Natural killer cell (primary cell): Measurements from ENCODE around the gene FRMD4A. TPM values are rescaled to one million over a fixed set of nuclear protein-coding genes. Genes with fewer than 3 reads are reported as not detected.

Experiments used
- ATAC-seq, 3 donors: fragments of 150-1000 bp in 2 of 3; fragments of 200-7000 bp in 1 of 3; cut with Tn5 transposase; 1 replicate in 1 of 3; 2 replicates in 2 of 3; pipeline ENCODE4 v1.10.0; 2021; ENCODE audit warnings: mild to moderate bottlenecking in 2 of 3, moderate library complexity in 2 of 3
- DNase-seq, 2 donors: peaks; one replicate each; pipeline versions ENCODE4 v3.0.0 to v3.0.0-alpha.2; 2013 to 2021; ENCODE audit warnings: mixed read lengths in 1 of 2
- H3K27ac ChIP-seq: one replicate; pipeline ENCODE4 v1.5.1; 2013; ENCODE audit warnings: mild to moderate bottlenecking, low read length
- H3K27me3 ChIP-seq: one replicate; pipeline ENCODE4 v1.6.1; 2013; ENCODE audit warnings: low read length; ENCODE audit not compliant: control insufficient read depth, insufficient read depth
- H3K36me3 ChIP-seq: one replicate; pipeline ENCODE4 v1.6.1; 2013; ENCODE audit warnings: low read length; ENCODE audit not compliant: control insufficient read depth, insufficient read depth
- H3K4me1 ChIP-seq: one replicate; pipeline ENCODE4 v1.6.1; 2013; ENCODE audit warnings: low read length; ENCODE audit not compliant: control insufficient read depth, insufficient read depth
- H3K4me3 ChIP-seq: one replicate; pipeline ENCODE4 v1.5.1; 2013; ENCODE audit warnings: low read length
- H3K9me3 ChIP-seq: one replicate; pipeline ENCODE4 v1.6.1; 2013; ENCODE audit warnings: low read length; ENCODE audit not compliant: control insufficient read depth, insufficient read depth
- H3K27ac Mint-ChIP-seq, 2 donors: one replicate each; pipeline ENCODE4 v1.8.0; 2022; ENCODE audit warnings: mild to moderate bottlenecking in 2 of 2, mixed read lengths in 2 of 2, moderate library complexity in 1 of 2
- H3K27me3 Mint-ChIP-seq, 2 donors: one replicate each; pipeline ENCODE4 v1.8.0; 2022; ENCODE audit warnings: low read depth in 2 of 2, mixed read lengths in 2 of 2
- H3K36me3 Mint-ChIP-seq: one replicate; pipeline ENCODE4 v1.8.0; 2022; ENCODE audit warnings: mixed read lengths
- H3K4me1 Mint-ChIP-seq, 2 donors: one replicate each; pipeline ENCODE4 v1.8.0; 2022; ENCODE audit warnings: mixed read lengths in 2 of 2
- H3K4me3 Mint-ChIP-seq: one replicate; pipeline ENCODE4 v1.8.0; 2022; ENCODE audit warnings: mild to moderate bottlenecking, moderate library complexity, mixed read lengths
- H3K9me3 Mint-ChIP-seq, 2 donors: one replicate each; pipeline ENCODE4 v1.8.0; 2022; ENCODE audit warnings: mixed read lengths in 2 of 2
- WGBS: methylation state at CpG from one replicate; pipeline ENCODE4 v1.1.7; 2013; ENCODE audit warnings: missing lambda C conversion rate; ENCODE audit not compliant: insufficient coverage; 5-methylcytosine and 5-hydroxymethylcytosine counted together
- intact Hi-C: fragments of 100-400 bp; cut with micrococcal nuclease; formaldehyde crosslinking; loops from one replicate; pipeline ENCODE4 v1.14.2; 2022
- total RNA-seq, 4 donors: library from RNA; stranded (reverse); fragments of 120-200 nt in 1 of 4; gene quantifications; one replicate each; pipeline versions ENCODE4 v1.2.3 to v1.2.4, GENCODE V29; 2013 to 2022
- TF ChIP-seq, protein P1 (sequence below): fragments of 200-600 bp; IDR thresholded peaks from one replicate; pipeline ENCODE4 v1.8.0; 2022; ENCODE audit warnings: antibody characterized with exemption

FRMD4A gene
- total RNA-seq, 3 donors from 2014 or later (not counting 1 experiment from before 2014, with no cell fraction given) = 0.36 to 0.38 TPM; not detected in 1

- H3K4me1 ChIP-seq = no peaks in the 10 kb centered on the region
- DNase-seq = no peak
- Mint-ChIP-seq H3K27me3 (peaks cover 15 to 34% of the 10 kb centered on the region in 2 donors), H3K4me1 (no peaks in the 10 kb centered on the region), H3K27ac (no peak overlapping the region), H3K36me3 (no peaks in the 10 kb centered on the region), H3K4me3 (no peak overlapping the region), H3K9me3 (no peaks in the 10 kb centered on the region)
- ATAC-seq = no peak
- TF ChIP-seq, protein P1, sequence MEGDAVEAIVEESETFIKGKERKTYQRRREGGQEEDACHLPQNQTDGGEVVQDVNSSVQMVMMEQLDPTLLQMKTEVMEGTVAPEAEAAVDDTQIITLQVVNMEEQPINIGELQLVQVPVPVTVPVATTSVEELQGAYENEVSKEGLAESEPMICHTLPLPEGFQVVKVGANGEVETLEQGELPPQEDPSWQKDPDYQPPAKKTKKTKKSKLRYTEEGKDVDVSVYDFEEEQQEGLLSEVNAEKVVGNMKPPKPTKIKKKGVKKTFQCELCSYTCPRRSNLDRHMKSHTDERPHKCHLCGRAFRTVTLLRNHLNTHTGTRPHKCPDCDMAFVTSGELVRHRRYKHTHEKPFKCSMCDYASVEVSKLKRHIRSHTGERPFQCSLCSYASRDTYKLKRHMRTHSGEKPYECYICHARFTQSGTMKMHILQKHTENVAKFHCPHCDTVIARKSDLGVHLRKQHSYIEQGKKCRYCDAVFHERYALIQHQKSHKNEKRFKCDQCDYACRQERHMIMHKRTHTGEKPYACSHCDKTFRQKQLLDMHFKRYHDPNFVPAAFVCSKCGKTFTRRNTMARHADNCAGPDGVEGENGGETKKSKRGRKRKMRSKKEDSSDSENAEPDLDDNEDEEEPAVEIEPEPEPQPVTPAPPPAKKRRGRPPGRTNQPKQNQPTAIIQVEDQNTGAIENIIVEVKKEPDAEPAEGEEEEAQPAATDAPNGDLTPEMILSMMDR = no peak
- H3K27ac ChIP-seq = no peak overlapping the region
- intact Hi-C loops = no loop called here
- no peak overlapping the region for H3K4me3 ChIP-seq
- WGBS = 100% methylated on average over 1 of the region's 1 CpG
- H3K9me3 ChIP-seq = no peaks in the 10 kb centered on the region
- no peaks in the 10 kb centered on the region for H3K27me3 ChIP-seq
- H3K36me3 ChIP-seq = no peaks in the 10 kb centered on the region
Measured at GRCh38 chr10:14160299-14160698, 170.4 kb downstream of the FRMD4A start.

DNA sequence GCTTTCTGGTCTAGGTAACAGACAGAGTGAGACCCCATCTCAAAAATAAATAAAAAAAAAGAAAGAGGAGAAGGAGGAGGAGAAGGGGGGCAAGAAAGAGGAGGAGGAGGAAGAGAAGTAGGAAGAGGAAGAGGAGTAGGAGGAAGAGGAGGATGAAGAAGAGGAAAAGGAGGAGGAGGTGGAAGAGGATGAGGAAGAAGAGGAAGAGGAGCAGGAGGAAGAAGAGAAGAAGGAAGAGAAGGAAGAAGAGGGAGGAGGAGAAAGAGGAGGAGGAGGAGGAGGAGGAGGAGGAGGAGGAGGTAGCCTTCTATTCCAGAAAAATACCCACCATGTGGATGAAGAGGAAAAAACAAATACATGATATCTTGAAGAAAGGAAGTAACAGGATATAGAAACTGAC, 172.1 kb downstream of the FRMD4A start:
- H3K27me3 ChIP-seq = no peaks in the 10 kb centered on the region
- H3K9me3 Mint-ChIP-seq = no peaks in the 10 kb centered on the region
- no peaks in the 10 kb centered on the region for H3K4me1 ChIP-seq
- H3K36me3 ChIP-seq = no peaks in the 10 kb centered on the region
- TF ChIP-seq, protein P1 = no peak
- no peak overlapping the region for H3K4me3 Mint-ChIP-seq
- H3K27ac ChIP-seq = no peak overlapping the region
- no peak overlapping the region for H3K4me3 ChIP-seq
- DNase-seq (no peak), ATAC-seq (no peak)
- no peaks in the 10 kb centered on the region for H3K4me1 Mint-ChIP-seq
- H3K27me3 Mint-ChIP-seq = peaks cover 17 to 34% of the 10 kb centered on the region in 2 donors
- H3K36me3 Mint-ChIP-seq = no peaks in the 10 kb centered on the region
- H3K9me3 ChIP-seq = no peaks in the 10 kb centered on the region
- no peak overlapping the region for H3K27ac Mint-ChIP-seq
- intact Hi-C loops = no loop called here

DNA sequence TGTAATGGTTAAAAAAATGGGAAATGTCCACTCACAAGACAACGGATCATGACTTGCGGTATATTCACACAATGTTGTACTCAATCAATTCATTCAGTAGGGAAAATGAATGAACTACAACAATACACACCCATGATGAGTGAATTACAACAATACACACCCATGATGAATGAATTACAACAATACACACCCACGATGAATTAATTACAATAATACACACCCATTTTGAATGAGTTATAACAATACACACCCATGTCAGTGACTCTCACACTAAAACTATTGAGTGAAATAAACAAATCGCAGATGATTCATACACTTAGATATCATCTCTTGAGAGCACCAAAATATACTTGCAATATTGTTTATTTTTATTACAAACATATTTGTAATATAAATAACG, 174.6 kb downstream of the FRMD4A start:
- Histone ChIP-seq H3K9me3 (no peaks in the 10 kb centered on the region), H3K4me1 (no peaks in the 10 kb centered on the region), H3K27me3 (no peaks in the 10 kb centered on the region), H3K27ac (no peak overlapping the region), H3K36me3 (no peaks in the 10 kb centered on the region), H3K4me3 (no peak overlapping the region)
- H3K4me1 Mint-ChIP-seq = no peaks in the 10 kb centered on the region
- no peaks in the 10 kb centered on the region for H3K9me3 Mint-ChIP-seq
- ATAC-seq (no peak), DNase-seq (no peak)
- H3K4me3 Mint-ChIP-seq = no peak overlapping the region
- no peaks in the 10 kb centered on the region for H3K36me3 Mint-ChIP-seq
- intact Hi-C loops = no loop called here
- H3K27me3 Mint-ChIP-seq = peaks cover 13 to 22% of the 10 kb centered on the region in 2 donors
- 94% methylated on average over 2 of the region's 5 CpGs for WGBS
- TF ChIP-seq, protein P1 = no peak
- no peak overlapping the region for H3K27ac Mint-ChIP-seq

GRCh38 chr10:14153570-14154055, 177.1 kb downstream of the FRMD4A start:
- no peak overlapping the region for H3K4me3 Mint-ChIP-seq
- no peak overlapping the region for H3K4me3 ChIP-seq
- H3K27me3 ChIP-seq = no peaks in the 10 kb centered on the region
- no peaks in the 10 kb centered on the region for H3K4me1 Mint-ChIP-seq
- H3K36me3 Mint-ChIP-seq = no peaks in the 10 kb centered on the region
- DNase-seq = no peak
- WGBS = 87% methylated on average over 17 of the region's 17 CpGs
- no peak overlapping the region for H3K27ac ChIP-seq
- H3K27ac Mint-ChIP-seq = no peak overlapping the region
- no peaks in the 10 kb centered on the region for H3K4me1 ChIP-seq
- TF ChIP-seq, protein P1 = no peak
- H3K9me3 Mint-ChIP-seq = no peaks in the 10 kb centered on the region
- no peaks in the 10 kb centered on the region for H3K36me3 ChIP-seq
- no peaks in the 10 kb centered on the region for H3K9me3 ChIP-seq
- H3K27me3 Mint-ChIP-seq = peaks cover 11 to 13% of the 10 kb centered on the region in 2 donors
- ATAC-seq = no peak
- intact Hi-C loops = no loop called here
